ENCODE measurements around the gene SPO11. TPM values are rescaled to one million over a fixed set of nuclear protein-coding genes. Genes with fewer than 3 reads are reported as not detected.

Gene SPO11
- total and polyA plus RNA-seq, 2 experiments from 2014 or later = not detected

DNA sequence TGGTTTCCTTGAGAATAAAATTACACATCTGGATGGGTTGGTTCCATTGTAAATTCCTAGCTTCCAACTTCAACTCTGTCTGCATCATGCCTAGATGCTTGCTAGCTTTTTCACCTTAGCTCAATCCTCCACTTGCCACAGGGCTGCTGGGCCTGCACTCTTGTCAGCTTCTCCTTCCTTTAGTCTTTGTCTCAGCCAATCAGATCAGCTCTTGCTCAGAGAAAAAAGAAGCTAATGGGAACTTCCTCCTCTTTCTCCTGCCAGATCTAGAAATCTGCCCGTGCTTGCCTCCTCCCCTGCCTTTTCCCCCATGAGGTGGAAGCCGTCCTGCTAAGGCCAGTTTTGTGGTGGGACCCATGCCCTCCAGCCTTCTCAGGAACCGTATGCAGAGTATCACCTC, 40.0 kb downstream of the SPO11 start:
- TF ChIP-seq, protein P1, sequence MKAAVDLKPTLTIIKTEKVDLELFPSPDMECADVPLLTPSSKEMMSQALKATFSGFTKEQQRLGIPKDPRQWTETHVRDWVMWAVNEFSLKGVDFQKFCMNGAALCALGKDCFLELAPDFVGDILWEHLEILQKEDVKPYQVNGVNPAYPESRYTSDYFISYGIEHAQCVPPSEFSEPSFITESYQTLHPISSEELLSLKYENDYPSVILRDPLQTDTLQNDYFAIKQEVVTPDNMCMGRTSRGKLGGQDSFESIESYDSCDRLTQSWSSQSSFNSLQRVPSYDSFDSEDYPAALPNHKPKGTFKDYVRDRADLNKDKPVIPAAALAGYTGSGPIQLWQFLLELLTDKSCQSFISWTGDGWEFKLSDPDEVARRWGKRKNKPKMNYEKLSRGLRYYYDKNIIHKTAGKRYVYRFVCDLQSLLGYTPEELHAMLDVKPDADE (IDR thresholded peaks at IDR 0.05) = no peak
- TF ChIP-seq CREB1 (CRISPR knock-in tag; IDR thresholded peaks at IDR 0.05; ENCODE audit: low read depth) (no peak), ZNF114 (CRISPR knock-in tag; IDR thresholded peaks at IDR 0.05) (no peak), NANOG (IDR thresholded peaks at IDR 0.05; ENCODE audit: borderline replicate concordance) (no peak), EZH2 (IDR thresholded peaks at IDR 0.05; ENCODE audit: low read depth, unreplicated experiment) (no peak), JUNB (IDR thresholded peaks at IDR 0.05; ENCODE audit: unreplicated experiment) (no peak), POLR2AphosphoS5 (IDR thresholded peaks at IDR 0.05; ENCODE audit: low read depth) (no peak), ZNF331 (CRISPR knock-in tag; IDR thresholded peaks at IDR 0.05; ENCODE audit: low read depth) (no peak), REST (IDR thresholded peaks at IDR 0.05; ENCODE audit: unreplicated experiment) (no peak), EZH2phosphoT487 (IDR thresholded peaks at IDR 0.05; ENCODE audit: unreplicated experiment) (no peak), STAT1 (IDR thresholded peaks at IDR 0.05; ENCODE audit: unreplicated experiment) (no peak)
- TF ChIP-seq, protein P2, sequence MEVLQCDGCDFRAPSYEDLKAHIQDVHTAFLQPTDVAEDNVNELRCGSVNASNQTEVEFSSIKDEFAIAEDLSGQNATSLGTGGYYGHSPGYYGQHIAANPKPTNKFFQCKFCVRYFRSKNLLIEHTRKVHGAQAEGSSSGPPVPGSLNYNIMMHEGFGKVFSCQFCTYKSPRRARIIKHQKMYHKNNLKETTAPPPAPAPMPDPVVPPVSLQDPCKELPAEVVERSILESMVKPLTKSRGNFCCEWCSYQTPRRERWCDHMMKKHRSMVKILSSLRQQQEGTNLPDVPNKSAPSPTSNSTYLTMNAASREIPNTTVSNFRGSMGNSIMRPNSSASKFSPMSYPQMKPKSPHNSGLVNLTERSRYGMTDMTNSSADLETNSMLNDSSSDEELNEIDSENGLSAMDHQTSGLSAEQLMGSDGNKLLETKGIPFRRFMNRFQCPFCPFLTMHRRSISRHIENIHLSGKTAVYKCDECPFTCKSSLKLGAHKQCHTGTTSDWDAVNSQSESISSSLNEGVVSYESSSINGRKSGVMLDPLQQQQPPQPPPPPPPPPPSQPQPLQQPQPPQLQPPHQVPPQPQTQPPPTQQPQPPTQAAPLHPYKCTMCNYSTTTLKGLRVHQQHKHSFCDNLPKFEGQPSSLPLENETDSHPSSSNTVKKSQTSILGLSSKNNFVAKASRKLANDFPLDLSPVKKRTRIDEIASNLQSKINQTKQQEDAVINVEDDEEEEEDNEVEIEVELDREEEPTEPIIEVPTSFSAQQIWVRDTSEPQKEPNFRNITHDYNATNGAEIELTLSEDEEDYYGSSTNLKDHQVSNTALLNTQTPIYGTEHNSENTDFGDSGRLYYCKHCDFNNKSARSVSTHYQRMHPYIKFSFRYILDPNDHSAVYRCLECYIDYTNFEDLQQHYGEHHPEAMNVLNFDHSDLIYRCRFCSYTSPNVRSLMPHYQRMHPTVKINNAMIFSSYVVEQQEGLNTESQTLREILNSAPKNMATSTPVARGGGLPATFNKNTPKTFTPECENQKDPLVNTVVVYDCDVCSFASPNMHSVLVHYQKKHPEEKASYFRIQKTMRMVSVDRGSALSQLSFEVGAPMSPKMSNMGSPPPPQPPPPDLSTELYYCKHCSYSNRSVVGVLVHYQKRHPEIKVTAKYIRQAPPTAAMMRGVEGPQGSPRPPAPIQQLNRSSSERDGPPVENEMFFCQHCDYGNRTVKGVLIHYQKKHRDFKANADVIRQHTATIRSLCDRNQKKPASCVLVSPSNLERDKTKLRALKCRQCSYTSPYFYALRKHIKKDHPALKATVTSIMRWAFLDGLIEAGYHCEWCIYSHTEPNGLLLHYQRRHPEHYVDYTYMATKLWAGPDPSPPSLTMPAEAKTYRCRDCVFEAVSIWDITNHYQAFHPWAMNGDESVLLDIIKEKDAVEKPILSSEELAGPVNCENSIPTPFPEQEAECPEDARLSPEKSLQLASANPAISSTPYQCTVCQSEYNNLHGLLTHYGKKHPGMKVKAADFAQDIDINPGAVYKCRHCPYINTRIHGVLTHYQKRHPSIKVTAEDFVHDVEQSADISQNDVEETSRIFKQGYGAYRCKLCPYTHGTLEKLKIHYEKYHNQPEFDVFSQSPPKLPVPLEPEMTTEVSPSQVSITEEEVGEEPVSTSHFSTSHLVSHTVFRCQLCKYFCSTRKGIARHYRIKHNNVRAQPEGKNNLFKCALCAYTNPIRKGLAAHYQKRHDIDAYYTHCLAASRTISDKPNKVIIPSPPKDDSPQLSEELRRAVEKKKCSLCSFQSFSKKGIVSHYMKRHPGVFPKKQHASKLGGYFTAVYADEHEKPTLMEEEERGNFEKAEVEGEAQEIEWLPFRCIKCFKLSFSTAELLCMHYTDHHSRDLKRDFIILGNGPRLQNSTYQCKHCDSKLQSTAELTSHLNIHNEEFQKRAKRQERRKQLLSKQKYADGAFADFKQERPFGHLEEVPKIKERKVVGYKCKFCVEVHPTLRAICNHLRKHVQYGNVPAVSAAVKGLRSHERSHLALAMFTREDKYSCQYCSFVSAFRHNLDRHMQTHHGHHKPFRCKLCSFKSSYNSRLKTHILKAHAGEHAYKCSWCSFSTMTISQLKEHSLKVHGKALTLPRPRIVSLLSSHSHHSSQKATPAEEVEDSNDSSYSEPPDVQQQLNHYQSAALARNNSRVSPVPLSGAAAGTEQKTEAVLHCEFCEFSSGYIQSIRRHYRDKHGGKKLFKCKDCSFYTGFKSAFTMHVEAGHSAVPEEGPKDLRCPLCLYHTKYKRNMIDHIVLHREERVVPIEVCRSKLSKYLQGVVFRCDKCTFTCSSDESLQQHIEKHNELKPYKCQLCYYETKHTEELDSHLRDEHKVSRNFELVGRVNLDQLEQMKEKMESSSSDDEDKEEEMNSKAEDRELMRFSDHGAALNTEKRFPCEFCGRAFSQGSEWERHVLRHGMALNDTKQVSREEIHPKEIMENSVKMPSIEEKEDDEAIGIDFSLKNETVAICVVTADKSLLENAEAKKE (CRISPR knock-in tag; IDR thresholded peaks at IDR 0.05) = no peak
- TF ChIP-seq, protein P3, sequence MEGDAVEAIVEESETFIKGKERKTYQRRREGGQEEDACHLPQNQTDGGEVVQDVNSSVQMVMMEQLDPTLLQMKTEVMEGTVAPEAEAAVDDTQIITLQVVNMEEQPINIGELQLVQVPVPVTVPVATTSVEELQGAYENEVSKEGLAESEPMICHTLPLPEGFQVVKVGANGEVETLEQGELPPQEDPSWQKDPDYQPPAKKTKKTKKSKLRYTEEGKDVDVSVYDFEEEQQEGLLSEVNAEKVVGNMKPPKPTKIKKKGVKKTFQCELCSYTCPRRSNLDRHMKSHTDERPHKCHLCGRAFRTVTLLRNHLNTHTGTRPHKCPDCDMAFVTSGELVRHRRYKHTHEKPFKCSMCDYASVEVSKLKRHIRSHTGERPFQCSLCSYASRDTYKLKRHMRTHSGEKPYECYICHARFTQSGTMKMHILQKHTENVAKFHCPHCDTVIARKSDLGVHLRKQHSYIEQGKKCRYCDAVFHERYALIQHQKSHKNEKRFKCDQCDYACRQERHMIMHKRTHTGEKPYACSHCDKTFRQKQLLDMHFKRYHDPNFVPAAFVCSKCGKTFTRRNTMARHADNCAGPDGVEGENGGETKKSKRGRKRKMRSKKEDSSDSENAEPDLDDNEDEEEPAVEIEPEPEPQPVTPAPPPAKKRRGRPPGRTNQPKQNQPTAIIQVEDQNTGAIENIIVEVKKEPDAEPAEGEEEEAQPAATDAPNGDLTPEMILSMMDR (conservative IDR thresholded peaks at IDR 0.05; ENCODE audit: low read depth in 2 of 2) = no peak
- H3K4me3 ChIP-seq = no peak overlapping the region
- no peak for ATAC-seq

More for the DNA sequence above, 40.0 kb downstream of the SPO11 start:
- peaks cover 7% of the 10 kb centered on the region for H3K4me1 ChIP-seq (ENCODE audit: insufficient read depth)
- no peak for DNase-seq (ENCODE audit: low spot score)
- H3K79me2 ChIP-seq (replicated peaks; ENCODE audit: insufficient read depth) = no peaks in the 10 kb centered on the region
- peaks cover 25% of the 10 kb centered on the region for H4K20me1 ChIP-seq (replicated peaks; ENCODE audit: insufficient read depth)
- no peaks in the 10 kb centered on the region for H3K9me3 Mint-ChIP-seq
- no peak overlapping the region for H3K4me2 ChIP-seq
- no peaks in the 10 kb centered on the region for H3K9me2 ChIP-seq (ENCODE audit: insufficient read depth)
- H3K27me3 ChIP-seq (ENCODE audit: insufficient read depth) = no peaks in the 10 kb centered on the region
- H3K27ac ChIP-seq (ENCODE audit: low read depth) = no peak overlapping the region
- H3K36me3 ChIP-seq (ENCODE audit: insufficient read depth) = peaks cover 65% of the 10 kb centered on the region
- H3F3A ChIP-seq (replicated peaks; ENCODE audit: low read depth) = no peaks in the 10 kb centered on the region
- H3K4me1 Mint-ChIP-seq = peaks cover 12% of the 10 kb centered on the region
- H3K36me3 Mint-ChIP-seq (ENCODE audit: low read depth) = peaks cover 89% of the 10 kb centered on the region
- no peak overlapping the region for H3K27ac Mint-ChIP-seq
- no peak overlapping the region for H3K4me3 Mint-ChIP-seq
- peaks cover 6% of the 10 kb centered on the region for H3K27me3 Mint-ChIP-seq (ENCODE audit: insufficient read depth, low read depth, poor library complexity)
- H2AFZ ChIP-seq = no peak overlapping the region

Data from GM23338 (cell line).